ENCODE results near the gene TTC28. TPM values are rescaled to one million over a fixed set of nuclear protein-coding genes. Genes with fewer than 3 reads are reported as not detected.
A peak's percentile ranks its signal among the peaks of the same experiment; 100 is the strongest.

The TTC28 gene
- total and polyA plus RNA-seq, 12 donors: 3.4 to 75.6 (median 28.6) TPM

GRCh38 chr22:27952091-27952490 lies 727.5 kb downstream of the TTC28 start:
- Histone ChIP-seq H3K9me3 (replicated peaks in 1 of 3) (no peaks in the 10 kb centered on the region), H3K27ac (no peak overlapping the region), H3K27me3 (no peaks in the 10 kb centered on the region), H3K4me3 (no peak overlapping the region), H3K36me3 (replicated peaks in 1 of 2) (no peaks in the 10 kb centered on the region), H3K4me1 (replicated peaks in 1 of 2) (peaks cover 0 to 9% of the 10 kb centered on the region in 2 donors)
- WGBS, 4 donors: 86 to 94% (median 92%) methylated on average over 3 of the region's 3 CpGs
- TF ChIP-seq CTCF (IDR thresholded peaks at IDR 0.05): no peak
- TF ChIP-seq POLR2A (IDR thresholded peaks at IDR 0.05): no peak
- peak in 4 of 7 donors; percentile 19 to 37 (median 32) for DNase-seq
- intact Hi-C loops (cut with DNase I): no loop called here

GRCh38 chr22:27949421-27949820 lies 730.2 kb downstream of the TTC28 start:
- DNase-seq: no peak
- Histone ChIP-seq H3K4me3 (no peak overlapping the region), H3K27ac (no peak overlapping the region), H3K4me1 (replicated peaks in 1 of 2) (peaks cover 0 to 9% of the 10 kb centered on the region in 2 donors), H3K9me3 (replicated peaks in 1 of 3) (no peaks in the 10 kb centered on the region), H3K27me3 (no peaks in the 10 kb centered on the region), H3K36me3 (replicated peaks in 1 of 2) (no peaks in the 10 kb centered on the region)
- no peak for TF ChIP-seq POLR2A (IDR thresholded peaks at IDR 0.05)
- TF ChIP-seq CTCF (IDR thresholded peaks at IDR 0.05): no peak
- WGBS, 4 donors: 77 to 87% (median 81%) methylated on average over 3 of the region's 3 CpGs
- intact Hi-C loops (cut with DNase I): no loop called here

DNA sequence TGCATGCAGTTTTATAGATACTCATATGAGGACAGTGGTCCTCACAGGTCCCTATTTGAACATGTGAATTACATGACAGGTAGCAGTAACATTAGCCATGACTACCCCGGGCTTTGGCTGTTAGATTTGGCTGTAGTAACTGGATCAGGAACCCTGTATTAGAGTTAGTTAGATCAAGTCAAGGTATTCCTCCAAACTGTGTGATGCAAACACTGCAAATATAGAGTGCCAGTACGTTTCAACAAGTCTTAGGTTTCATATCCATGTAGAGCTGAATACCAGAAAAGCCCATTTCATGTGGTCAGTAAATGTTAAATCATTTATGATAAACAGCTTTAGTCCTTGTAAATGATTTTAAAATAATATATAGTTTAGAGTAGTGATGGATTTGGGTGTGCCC lies 731.1 kb downstream of the TTC28 start:
- TF ChIP-seq CTCF (IDR thresholded peaks at IDR 0.05) (no peak), POLR2A (IDR thresholded peaks at IDR 0.05) (no peak)
- no peak overlapping the region for H3K4me3 ChIP-seq
- DNase-seq: no peak
- H3K27ac ChIP-seq: no peak overlapping the region
- intact Hi-C loops (cut with DNase I): no loop called here
- 85 to 94% (median 93%) methylated on average over 2 of the region's 2 CpGs for WGBS, 4 donors
- H3K27me3 ChIP-seq: no peaks in the 10 kb centered on the region
- peaks cover 0 to 9% of the 10 kb centered on the region in 2 donors for H3K4me1 ChIP-seq (replicated peaks in 1 of 2)
- no peaks in the 10 kb centered on the region for H3K9me3 ChIP-seq (replicated peaks in 1 of 3)
- no peaks in the 10 kb centered on the region for H3K36me3 ChIP-seq (replicated peaks in 1 of 2)

GRCh38 chr22:27947448-27947847 lies 732.2 kb downstream of the TTC28 start:
- no peak overlapping the region for H3K27ac ChIP-seq
- no peaks in the 10 kb centered on the region for H3K36me3 ChIP-seq (replicated peaks in 1 of 2)
- TF ChIP-seq POLR2A (IDR thresholded peaks at IDR 0.05) (no peak), CTCF (IDR thresholded peaks at IDR 0.05) (no peak)
- WGBS, 4 donors: 92 to 98% (median 95%) methylated on average over 4 of the region's 4 CpGs
- intact Hi-C loops (cut with DNase I): no loop called here
- no peaks in the 10 kb centered on the region for H3K9me3 ChIP-seq (replicated peaks in 1 of 3)
- no peak overlapping the region for H3K4me3 ChIP-seq
- peaks cover 0 to 8% of the 10 kb centered on the region in 2 donors for H3K4me1 ChIP-seq (replicated peaks in 1 of 2)
- no peaks in the 10 kb centered on the region for H3K27me3 ChIP-seq
- no peak for DNase-seq
